Naive thymus-derived CD4-positive, alpha-beta T cell (primary cell): ENCODE data around the gene FAAH2. TPM values are rescaled to one million over a fixed set of nuclear protein-coding genes. Genes with fewer than 3 reads are reported as not detected.

Source experiments
- polyA plus RNA-seq, 2 donors: library from polyadenylated mRNA; unstranded; fragments of 300-500 nt; fragmentation: Illumina TruSeq; gene quantifications; one replicate each; pipeline ENCODE4 v1.2.3, GENCODE V29; 2021
- total RNA-seq, 6 experiments: library from RNA in 5 of 6; stranded (reverse) in 5 of 6; gene quantifications; 1 replicate in 5 of 6; 2 replicates in 1 of 6; pipeline ENCODE4 v1.2.3 and lab custom pipeline; 2021 to 2026

Gene FAAH2
- total and polyA plus RNA-seq, 7 experiments from 2014 or later = 7.5 to 16.9 (median 12.0) TPM

Other genes starting within 250 kb of the FAAH2 start
- gene SPIN2B, start 165.2 kb upstream of the FAAH2 start, total RNA-seq = 10 to 100 TPM in 4 of 5 experiments, 1 to 10 TPM in 1; 9.0 to 19.7 (median 14.0) TPM
- gene SPIN2B, start 165.2 kb upstream of the FAAH2 start, polyA plus RNA-seq = 10 to 100 TPM; 19.7 to 24.0 TPM
- gene SPIN2A, start 149.3 kb upstream of the FAAH2 start, total RNA-seq = 1 to 10 TPM in 4 of 5 experiments, under 1 TPM in 1; 0.97 to 2.5 (median 1.2) TPM
- gene SPIN2A, start 149.3 kb upstream of the FAAH2 start, polyA plus RNA-seq = under 1 TPM in 1 of 2 donors, not detected in 1; 0.09 TPM